ENCODE results near the gene NPR3.

NPR3 gene

GRCh38 chr5:32710550-32711361, at the start of gene NPR3:
TSS of gene NPR3 (plus strand) at chr5:32711321. CDS start at chr5:32711777, 456 bp downstream.
- peak; percentile 58 for DNase-seq (ENCODE audit: low read depth)

GRCh38 chr5:32664523-32664922, 46.6 kb upstream of the NPR3 start:
- DNase-seq (ENCODE audit: low read depth) = no peak

GRCh38 chr5:32668552-32668951, 42.6 kb upstream of the NPR3 start:
- DNase-seq (ENCODE audit: low read depth) = no peak

- no peak for DNase-seq (ENCODE audit: low read depth)
These were observed 37.8 kb upstream of the NPR3 start for GRCh38 chr5:32673272-32673671.

- no peak for DNase-seq (ENCODE audit: low read depth)
These were observed 34.1 kb upstream of the NPR3 start for GRCh38 chr5:32677023-32677422.

GRCh38 chr5:32678472-32678871, 32.6 kb upstream of the NPR3 start:
- DNase-seq (ENCODE audit: low read depth) = no peak

- DNase-seq (ENCODE audit: low read depth) = peak; percentile 33
These were observed 31.9 kb upstream of the NPR3 start for GRCh38 chr5:32679218-32679617.

- DNase-seq (ENCODE audit: low read depth) = no peak
These were observed 30.9 kb upstream of the NPR3 start for GRCh38 chr5:32680183-32680582.

GRCh38 chr5:32683125-32683524, 28.0 kb upstream of the NPR3 start:
- no peak for DNase-seq (ENCODE audit: low read depth)

GRCh38 chr5:32684260-32684659, 26.9 kb upstream of the NPR3 start:
- no peak for DNase-seq (ENCODE audit: low read depth)

- peak; percentile 8 for DNase-seq (ENCODE audit: low read depth)
These were observed 24.2 kb upstream of the NPR3 start for GRCh38 chr5:32686799-32687498.

- DNase-seq (ENCODE audit: low read depth) = no peak
These were observed 23.7 kb upstream of the NPR3 start for GRCh38 chr5:32687499-32687831.

- DNase-seq (ENCODE audit: low read depth) = peak; percentile 32
These were observed 21.0 kb upstream of the NPR3 start for GRCh38 chr5:32690153-32690552.

- no peak for DNase-seq (ENCODE audit: low read depth)
These were observed 20.5 kb upstream of the NPR3 start for GRCh38 chr5:32690666-32691065.

- no peak for DNase-seq (ENCODE audit: low read depth)
These were observed 18.9 kb upstream of the NPR3 start for GRCh38 chr5:32692036-32692746.

GRCh38 chr5:32703957-32704356, 7.2 kb upstream of the NPR3 start:
- no peak for DNase-seq (ENCODE audit: low read depth)

- DNase-seq (ENCODE audit: low read depth) = peak; percentile 67
These were observed 3.6 kb upstream of the NPR3 start for GRCh38 chr5:32707418-32707997.

- no peak for DNase-seq (ENCODE audit: low read depth)
These were observed 2.2 kb upstream of the NPR3 start for GRCh38 chr5:32708949-32709348.

GRCh38 chr5:32709750-32710549, 1.2 kb upstream of the NPR3 start:
- DNase-seq (ENCODE audit: low read depth) = peak; percentile 86

- no peak for DNase-seq (ENCODE audit: low read depth)
These were observed 200 bp downstream of the NPR3 start for GRCh38 chr5:32711362-32711680.

- DNase-seq (ENCODE audit: low read depth) = peak; percentile 60
These were observed 760 bp downstream of the NPR3 start for GRCh38 chr5:32711681-32712480.
